T-helper 1 cell treated with Interleukin-12 subunit alpha and Interleukin-12 subunit beta and Interleukin-4 antibody, amounts not matched to agents 30 μg/mL and 1 μg/mL, for 36 hours (primary cell): ENCODE data around the gene ZBTB42.

Experiments
- H3K27ac Mint-ChIP-seq: one replicate; pipeline ENCODE4 v1.8.0; 2021; ENCODE audit warnings: mild to moderate bottlenecking, mixed read lengths
- H3K27me3 Mint-ChIP-seq: one replicate; pipeline ENCODE4 v1.8.0; 2021; ENCODE audit warnings: low read depth, mixed read lengths
- H3K36me3 Mint-ChIP-seq: one replicate; pipeline ENCODE4 v1.8.0; 2021; ENCODE audit warnings: low read depth, mixed read lengths
- H3K4me1 Mint-ChIP-seq: one replicate; pipeline ENCODE4 v1.8.0; 2021; ENCODE audit warnings: low read depth, mixed read lengths
- H3K4me3 Mint-ChIP-seq: one replicate; pipeline ENCODE4 v1.8.0; 2021; ENCODE audit warnings: mild to moderate bottlenecking, moderate library complexity, mixed read lengths
- H3K9me3 Mint-ChIP-seq: one replicate; pipeline ENCODE4 v1.8.0; 2021; ENCODE audit warnings: mixed read lengths

Gene ZBTB42

DNA sequence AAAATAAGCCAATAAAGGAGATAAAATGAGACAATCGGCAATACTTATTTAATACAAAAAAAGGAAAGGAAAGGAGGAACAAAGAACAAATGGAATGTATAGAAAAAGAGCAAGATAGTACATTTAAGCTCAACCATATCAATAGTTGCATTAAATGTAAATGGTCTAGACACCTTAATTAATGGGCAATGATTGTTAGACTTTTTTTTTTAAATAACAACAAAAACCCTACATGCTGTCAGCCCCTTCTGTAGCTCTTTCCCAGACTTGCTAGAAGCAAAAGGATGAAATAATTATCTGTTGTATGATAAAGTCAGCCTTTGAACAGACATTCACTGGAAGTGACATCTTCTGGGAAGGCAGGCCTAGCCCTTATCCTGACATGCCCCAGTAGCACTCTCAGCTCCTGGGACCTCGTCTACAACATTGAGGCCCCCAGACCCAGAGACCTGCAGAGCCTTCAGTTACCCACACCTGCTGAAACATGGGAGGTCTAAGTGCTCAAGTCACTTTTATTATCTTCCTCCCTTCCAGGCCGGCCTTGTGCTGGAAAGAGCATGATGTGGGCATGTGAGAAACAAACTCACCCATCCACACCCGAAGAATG is 34.5 kb upstream of the ZBTB42 start:
- no peak overlapping the region for H3K4me3 Mint-ChIP-seq
- H3K36me3 Mint-ChIP-seq, result peaks cover 13% of the 10 kb centered on the region
- H3K27ac Mint-ChIP-seq, result no peak overlapping the region
- H3K9me3 Mint-ChIP-seq, result peaks cover 5% of the 10 kb centered on the region
- no peaks in the 10 kb centered on the region for H3K27me3 Mint-ChIP-seq
- peaks cover 2% of the 10 kb centered on the region for H3K4me1 Mint-ChIP-seq

GRCh38 chr14:104766863-104767633 is 33.9 kb upstream of the ZBTB42 start:
- peaks cover 2% of the 10 kb centered on the region for H3K4me1 Mint-ChIP-seq
- H3K27ac Mint-ChIP-seq, result no peak overlapping the region
- peaks cover 5% of the 10 kb centered on the region for H3K9me3 Mint-ChIP-seq
- peaks cover 18% of the 10 kb centered on the region for H3K36me3 Mint-ChIP-seq
- no peaks in the 10 kb centered on the region for H3K27me3 Mint-ChIP-seq
- no peak overlapping the region for H3K4me3 Mint-ChIP-seq

- Mint-ChIP-seq H3K9me3 (peaks cover 5% of the 10 kb centered on the region), H3K4me1 (peaks cover 2% of the 10 kb centered on the region), H3K27me3 (no peaks in the 10 kb centered on the region), H3K4me3 (no peak overlapping the region), H3K27ac (no peak overlapping the region), H3K36me3 (peaks cover 17% of the 10 kb centered on the region)
Observed at GRCh38 chr14:104767634-104767918, 33.3 kb upstream of the ZBTB42 start.

DNA sequence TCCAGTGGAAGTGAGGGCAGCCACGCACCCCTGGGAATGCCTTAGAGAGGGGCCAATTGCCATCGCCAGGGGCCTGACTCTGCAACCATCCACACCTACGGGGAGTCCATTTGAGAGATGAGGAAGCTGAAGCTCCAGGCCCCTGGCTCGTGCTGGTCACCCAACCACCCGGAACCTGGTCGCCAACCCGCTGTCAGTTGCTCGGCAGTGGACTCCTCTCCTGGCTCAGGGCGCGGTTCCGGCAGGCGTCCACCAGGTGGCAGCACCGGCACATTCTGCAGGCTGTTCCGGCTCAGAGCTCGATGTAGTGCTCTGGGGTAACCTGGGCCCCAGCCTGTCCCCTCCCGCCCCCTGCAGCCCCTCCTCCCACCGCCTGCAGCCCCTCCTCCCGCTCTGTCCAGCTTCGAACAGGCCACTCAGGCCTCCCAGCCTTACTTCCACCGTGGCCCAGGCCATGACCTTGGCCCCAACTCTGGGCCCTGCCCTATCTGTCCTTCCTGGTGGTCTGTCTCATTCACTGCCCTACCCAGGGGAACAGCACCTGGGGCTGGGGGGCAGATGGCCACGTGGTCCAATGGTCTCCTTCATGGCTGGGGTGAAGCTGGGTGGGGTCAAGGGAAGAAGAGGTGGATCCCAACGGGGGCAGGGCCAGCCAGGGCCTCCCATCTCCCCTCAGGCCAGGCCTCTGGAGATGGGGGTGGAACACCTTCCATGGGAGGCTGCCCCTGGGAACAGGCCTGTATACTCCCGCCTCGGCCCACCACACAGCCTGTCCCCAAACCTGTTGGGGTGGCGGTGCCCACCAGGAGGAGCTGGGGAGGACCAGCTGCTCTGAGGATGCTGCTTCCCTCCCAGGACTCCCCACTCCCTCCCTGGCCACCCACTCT is 32.2 kb upstream of the ZBTB42 start:
- Mint-ChIP-seq H3K36me3 (peaks cover 22% of the 10 kb centered on the region), H3K9me3 (peaks cover 5% of the 10 kb centered on the region), H3K4me1 (peaks cover 2% of the 10 kb centered on the region), H3K27me3 (no peaks in the 10 kb centered on the region), H3K4me3 (no peak overlapping the region), H3K27ac (peak overlapping the region; percentile 36)

DNA sequence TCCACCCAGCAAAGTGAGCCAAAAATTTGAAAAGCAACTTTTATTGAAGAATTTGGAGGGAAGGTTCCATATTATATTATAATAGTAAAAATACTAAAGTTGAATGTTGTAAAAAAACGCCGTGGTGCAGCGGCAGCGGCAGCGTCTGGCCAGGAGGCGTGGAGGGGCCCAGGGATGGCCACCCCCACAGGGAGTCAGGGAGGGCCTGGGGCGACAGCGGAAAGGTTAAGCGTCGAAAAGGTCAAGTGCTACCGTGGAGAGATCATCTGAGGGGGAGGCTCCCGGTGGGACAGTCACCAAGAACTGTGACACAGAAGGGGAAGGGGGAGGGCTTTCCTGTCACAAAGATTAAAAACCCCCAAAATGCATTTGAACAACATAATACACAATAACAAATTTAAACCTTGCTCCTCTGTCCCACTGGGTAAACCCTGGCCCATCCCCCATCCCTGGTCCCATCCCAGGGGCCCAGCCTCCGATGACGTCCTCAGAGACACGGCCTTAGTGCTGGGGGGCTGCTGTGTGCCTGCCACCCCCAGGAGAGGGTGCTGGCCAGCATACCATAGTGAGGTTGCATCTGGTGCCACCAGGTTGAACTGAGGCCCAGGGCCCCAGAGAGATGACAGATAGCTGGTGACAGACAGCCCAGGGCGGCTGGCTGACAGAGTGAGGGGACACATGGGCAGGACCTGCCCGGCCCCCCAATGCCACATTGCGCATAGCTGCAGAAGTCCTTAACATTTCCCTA is 31.4 kb upstream of the ZBTB42 start:
- Mint-ChIP-seq H3K36me3 (peaks cover 22% of the 10 kb centered on the region), H3K4me3 (no peak overlapping the region), H3K4me1 (peaks cover 2% of the 10 kb centered on the region), H3K27me3 (no peaks in the 10 kb centered on the region), H3K27ac (peak overlapping the region; percentile 31), H3K9me3 (peaks cover 5% of the 10 kb centered on the region)

DNA sequence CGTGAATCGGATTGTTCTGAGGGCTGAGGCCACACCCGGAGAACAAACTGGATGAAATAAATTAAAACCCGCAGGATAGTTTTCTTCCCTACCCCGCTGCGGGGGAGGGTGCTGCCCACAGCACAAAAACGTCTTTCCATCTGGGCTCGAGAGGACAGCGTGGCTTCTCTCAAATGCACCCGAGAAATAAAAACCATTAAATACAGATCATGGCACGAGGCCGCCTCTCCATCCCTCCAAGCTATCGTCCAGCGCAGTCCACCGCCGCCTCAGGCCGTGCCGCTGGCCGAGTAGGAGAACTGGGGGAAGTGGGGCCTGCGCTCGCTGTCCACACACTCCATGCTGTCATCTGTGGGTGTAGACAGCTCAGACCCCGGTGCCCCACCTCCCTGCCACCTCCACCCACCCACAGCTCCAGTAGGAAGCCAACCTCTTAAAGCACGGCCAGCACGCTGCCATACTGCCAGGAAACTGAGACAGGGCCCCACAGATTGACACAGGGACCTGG is 30.8 kb upstream of the ZBTB42 start:
- no peak overlapping the region for H3K27ac Mint-ChIP-seq
- no peaks in the 10 kb centered on the region for H3K27me3 Mint-ChIP-seq
- peaks cover 22% of the 10 kb centered on the region for H3K36me3 Mint-ChIP-seq
- H3K9me3 Mint-ChIP-seq, result peaks cover 5% of the 10 kb centered on the region
- no peak overlapping the region for H3K4me3 Mint-ChIP-seq
- H3K4me1 Mint-ChIP-seq, result peaks cover 2% of the 10 kb centered on the region

DNA sequence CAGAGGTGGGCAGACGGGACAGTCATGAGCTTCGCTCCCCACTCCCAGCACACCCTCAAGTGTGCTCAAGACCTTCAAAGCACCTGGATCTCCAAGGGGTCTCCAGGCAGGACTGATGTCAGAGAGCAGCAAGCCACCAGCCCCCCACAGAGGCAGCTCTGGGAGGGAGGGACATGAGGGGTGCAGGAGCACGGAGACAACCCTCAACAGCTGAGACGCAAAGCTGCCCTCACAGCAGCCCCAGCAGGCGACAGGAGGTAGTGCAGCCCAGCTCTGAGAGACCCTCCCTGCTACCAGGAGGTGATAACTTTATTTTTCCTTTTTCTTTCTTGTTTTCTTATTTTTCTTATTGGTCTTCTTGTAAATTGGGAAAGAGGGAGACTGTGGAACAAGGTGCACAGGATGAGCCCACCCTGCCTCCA is 30.0 kb upstream of the ZBTB42 start:
- Mint-ChIP-seq H3K9me3 (peaks cover 5% of the 10 kb centered on the region), H3K27me3 (no peaks in the 10 kb centered on the region), H3K4me1 (peaks cover 2% of the 10 kb centered on the region), H3K27ac (no peak overlapping the region), H3K36me3 (peaks cover 22% of the 10 kb centered on the region), H3K4me3 (no peak overlapping the region)

DNA sequence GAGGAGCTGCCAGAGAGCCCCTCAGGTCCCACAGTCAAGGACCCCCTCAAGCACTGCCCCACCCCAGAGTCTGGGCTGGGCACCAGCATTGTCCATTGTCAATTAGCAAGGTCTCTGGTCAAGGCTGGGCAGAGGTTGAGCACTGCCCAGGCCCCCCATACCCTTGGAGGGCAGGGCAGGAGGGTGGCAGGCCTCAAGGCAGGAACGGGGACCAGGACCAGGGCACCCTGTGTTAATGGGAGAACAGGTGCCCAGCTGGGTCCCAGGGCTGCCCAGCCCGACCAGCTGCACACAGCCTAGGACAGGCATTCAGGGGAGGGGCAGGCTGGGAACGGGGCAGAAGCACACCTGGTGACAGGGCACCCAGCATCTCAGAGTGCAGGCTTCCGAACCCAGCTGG is 29.5 kb upstream of the ZBTB42 start:
- no peak overlapping the region for H3K27ac Mint-ChIP-seq
- peaks cover 25% of the 10 kb centered on the region for H3K36me3 Mint-ChIP-seq
- no peak overlapping the region for H3K4me3 Mint-ChIP-seq
- no peaks in the 10 kb centered on the region for H3K27me3 Mint-ChIP-seq
- peaks cover 2% of the 10 kb centered on the region for H3K4me1 Mint-ChIP-seq
- peaks cover 5% of the 10 kb centered on the region for H3K9me3 Mint-ChIP-seq

GRCh38 chr14:104771918-104772706 is 28.8 kb upstream of the ZBTB42 start:
- H3K27ac Mint-ChIP-seq, result no peak overlapping the region
- H3K27me3 Mint-ChIP-seq, result no peaks in the 10 kb centered on the region
- peaks cover 28% of the 10 kb centered on the region for H3K36me3 Mint-ChIP-seq
- H3K4me1 Mint-ChIP-seq, result peaks cover 2% of the 10 kb centered on the region
- H3K9me3 Mint-ChIP-seq, result peaks cover 5% of the 10 kb centered on the region
- no peak overlapping the region for H3K4me3 Mint-ChIP-seq

DNA sequence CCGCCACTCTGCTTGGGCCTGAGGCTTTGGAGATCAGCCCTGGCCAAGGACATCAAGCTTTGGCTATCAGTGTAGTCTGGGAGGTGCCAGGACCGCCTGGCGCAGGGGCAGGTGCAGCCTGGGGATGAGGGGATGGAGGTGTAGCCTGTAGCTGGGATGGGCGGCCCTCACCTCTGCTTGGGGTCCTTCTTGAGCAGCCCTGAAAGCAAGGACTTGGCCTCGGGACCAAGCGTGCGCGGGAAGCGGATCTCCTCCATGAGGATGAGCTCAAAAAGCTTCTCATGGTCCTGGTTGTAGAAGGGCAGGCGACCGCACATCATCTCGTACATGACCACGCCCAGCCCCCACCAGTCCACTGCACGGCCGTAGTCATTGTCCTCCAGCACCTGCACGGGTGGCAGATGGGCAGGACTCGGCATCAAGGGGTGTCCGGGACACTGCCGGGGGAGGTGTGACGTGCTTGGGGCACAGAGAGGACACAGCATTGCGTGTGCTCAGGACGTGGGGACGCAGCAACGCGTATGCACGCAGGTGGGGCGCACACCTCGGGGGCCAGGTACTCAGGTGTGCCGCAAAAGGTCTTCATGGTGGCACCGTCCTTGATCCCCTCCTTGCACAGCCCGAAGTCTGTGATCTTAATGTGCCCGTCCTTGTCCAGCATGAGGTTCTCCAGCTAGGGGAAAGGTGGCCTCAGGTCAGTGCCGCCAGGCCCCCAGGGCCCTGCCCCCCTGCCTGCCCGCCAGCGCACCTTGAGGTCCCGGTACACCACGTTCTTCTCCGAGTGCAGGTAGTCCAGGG is 28.0 kb upstream of the ZBTB42 start:
- no peak overlapping the region for H3K4me3 Mint-ChIP-seq
- H3K27me3 Mint-ChIP-seq, result no peaks in the 10 kb centered on the region
- H3K9me3 Mint-ChIP-seq, result peaks cover 5% of the 10 kb centered on the region
- no peak overlapping the region for H3K27ac Mint-ChIP-seq
- peaks cover 2% of the 10 kb centered on the region for H3K4me1 Mint-ChIP-seq
- peaks cover 28% of the 10 kb centered on the region for H3K36me3 Mint-ChIP-seq

DNA sequence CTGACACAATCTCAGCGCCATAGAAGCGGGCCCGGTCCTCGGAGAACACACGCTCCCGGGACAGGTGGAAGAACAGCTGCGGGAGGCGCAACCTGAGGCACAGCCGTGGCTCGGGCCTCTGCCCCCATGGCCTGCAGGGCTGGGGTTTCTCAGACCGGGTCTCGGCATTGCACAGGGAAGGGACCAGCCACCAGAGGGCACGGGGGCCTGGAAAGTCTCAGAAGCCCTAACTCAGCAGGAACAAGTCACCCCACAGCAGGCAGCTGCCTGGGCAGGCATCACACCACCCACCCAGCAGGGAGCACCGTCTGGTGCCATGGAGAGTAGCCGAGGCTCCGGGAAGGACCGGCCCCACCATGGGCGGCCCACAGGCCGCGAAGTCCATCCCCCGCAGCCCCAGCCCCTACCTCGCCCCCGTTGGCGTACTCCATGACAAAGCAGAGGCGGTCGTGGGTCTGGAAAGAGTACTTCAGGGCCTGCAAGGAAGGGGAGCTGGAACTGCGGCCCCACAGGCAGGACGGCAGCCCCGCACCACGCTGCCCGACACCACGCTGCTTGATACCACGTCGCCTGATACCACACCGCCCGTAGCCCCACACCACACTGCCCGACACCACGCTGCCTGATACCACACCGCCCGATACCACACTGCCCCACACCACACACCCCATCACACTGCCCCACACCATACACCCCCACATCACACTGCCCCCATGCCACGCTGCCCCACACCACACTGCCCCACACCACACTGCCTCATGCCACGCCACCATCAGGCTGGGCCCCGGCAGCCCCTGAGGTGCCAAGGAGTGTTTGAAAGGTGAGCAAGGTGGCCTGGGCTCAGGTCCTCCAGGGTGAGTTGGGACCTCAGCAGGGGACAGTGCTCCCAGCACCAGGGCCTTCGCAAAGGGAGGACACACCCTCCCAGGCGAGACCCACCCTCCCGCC is 27.1 kb upstream of the ZBTB42 start:
- H3K4me1 Mint-ChIP-seq, result peaks cover under 1% of the 10 kb centered on the region
- H3K27me3 Mint-ChIP-seq, result no peaks in the 10 kb centered on the region
- peaks cover 5% of the 10 kb centered on the region for H3K9me3 Mint-ChIP-seq
- H3K4me3 Mint-ChIP-seq, result no peak overlapping the region
- H3K36me3 Mint-ChIP-seq, result peaks cover 28% of the 10 kb centered on the region
- no peak overlapping the region for H3K27ac Mint-ChIP-seq

GRCh38 chr14:104774453-104775072 is 26.3 kb upstream of the ZBTB42 start:
- H3K36me3 Mint-ChIP-seq, result peaks cover 28% of the 10 kb centered on the region
- H3K4me3 Mint-ChIP-seq, result no peak overlapping the region
- no peak overlapping the region for H3K27ac Mint-ChIP-seq
- H3K4me1 Mint-ChIP-seq, result no peaks in the 10 kb centered on the region
- no peaks in the 10 kb centered on the region for H3K27me3 Mint-ChIP-seq
- peaks cover 5% of the 10 kb centered on the region for H3K9me3 Mint-ChIP-seq
